Fibroblast of peridontal ligament (primary cell): ENCODE measurements around the gene ACTN1.
A peak's percentile ranks its signal among the peaks of the same experiment; 100 is the strongest.

Source experiments
- DNase-seq: peaks from one replicate; pipeline ENCODE4 v3.0.0-alpha.2; 2010; ENCODE audit errors: extremely low read depth

ACTN1 gene

DNA sequence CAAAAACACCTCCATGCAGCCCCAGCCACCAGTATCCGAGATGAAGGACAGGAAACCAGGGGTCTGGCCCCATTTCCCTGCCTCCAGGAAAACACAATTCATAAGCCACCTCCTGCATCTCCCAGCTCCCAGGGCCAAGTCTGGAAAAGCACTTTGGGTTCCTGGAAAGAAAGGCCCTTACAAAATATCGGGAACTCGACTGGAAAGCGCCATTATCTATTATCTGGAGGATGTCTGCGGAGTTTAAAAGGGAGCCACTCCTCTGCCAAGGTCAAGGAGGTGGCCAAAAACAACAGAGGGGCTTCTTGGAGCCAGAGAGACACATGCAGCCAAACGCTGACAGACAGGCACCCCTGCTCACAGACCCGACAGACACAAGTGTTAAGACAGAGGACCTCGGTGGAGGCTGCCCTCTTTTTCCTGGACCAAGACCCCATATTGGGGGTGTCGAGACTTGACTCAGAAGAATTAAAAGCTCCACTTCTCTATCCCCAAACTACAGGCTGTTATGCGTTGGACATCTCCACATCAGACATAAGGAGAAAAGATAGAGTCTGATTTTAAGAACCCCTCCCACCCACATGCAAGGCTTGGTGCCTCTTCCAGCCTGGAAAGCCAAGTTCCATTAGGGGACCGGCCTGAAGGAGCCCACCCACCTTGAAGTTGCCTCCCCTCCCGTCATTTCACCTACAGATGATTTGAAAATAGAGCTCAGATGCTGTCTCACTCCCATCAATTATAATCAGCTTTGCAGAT is 9.6 kb downstream of the ACTN1 start:
- DNase-seq: no peak

DNA sequence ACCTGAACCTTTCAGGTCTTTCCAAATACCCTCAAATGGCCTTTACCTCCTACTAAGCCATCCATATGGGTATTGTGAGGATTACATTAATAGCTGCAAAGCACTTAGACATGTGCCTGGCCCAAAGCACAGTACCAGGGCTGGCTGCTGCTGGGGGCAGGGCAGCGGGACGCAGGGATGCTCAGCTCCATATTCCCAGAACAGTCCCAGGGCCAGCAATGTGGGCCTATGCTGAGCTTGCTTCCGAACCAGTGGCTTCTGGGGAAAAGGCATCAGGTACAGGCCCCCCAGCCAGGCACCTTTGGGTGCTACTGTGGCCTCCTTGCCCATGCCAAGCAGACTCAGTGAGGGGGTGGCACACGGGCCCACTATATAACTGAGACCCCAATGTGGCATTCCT is 10.4 kb downstream of the ACTN1 start:
- no peak for DNase-seq

DNA sequence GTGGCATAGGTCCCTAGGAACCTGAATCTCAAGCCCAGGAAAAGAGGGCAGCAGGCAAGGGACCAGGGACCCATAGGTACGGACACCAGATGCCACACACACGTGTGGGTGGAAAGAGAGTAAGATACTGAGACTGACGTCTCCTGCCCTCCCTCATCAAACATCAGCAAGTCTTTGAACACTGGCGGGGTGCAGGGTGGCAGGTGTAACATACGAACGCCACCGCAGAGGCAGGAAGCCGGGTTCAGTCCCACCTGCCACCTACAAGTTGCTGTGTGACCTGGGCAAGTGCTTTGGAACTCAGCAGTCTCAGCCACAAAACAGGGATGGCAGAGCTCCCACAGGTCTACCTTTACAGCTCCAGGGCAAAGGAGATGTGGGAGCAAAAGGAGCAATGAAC is 11.1 kb downstream of the ACTN1 start:
- no peak for DNase-seq

DNA sequence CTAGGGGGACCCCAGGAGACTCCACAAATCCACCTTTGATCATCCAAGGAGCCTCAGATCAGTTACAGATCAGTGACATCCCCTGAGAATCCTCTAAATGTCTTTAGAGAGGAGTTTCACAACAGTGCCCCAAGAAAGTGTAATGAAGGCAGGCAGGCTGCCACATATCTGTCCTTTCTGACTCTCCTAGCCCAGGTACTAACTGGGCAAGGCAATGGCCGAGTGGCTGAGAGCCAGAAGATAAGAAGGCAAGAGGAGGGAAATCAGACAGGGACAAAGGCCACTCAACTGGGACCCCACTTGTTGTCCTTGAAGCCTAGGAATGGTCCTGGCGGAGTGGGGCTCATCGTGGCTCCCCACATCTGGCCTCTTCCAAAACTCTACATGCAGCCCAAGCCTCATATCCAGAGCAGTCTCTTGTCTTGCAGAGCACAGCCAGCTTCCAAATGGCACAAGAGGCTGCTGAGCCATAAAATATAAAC is 11.6 kb downstream of the ACTN1 start:
- no peak for DNase-seq

DNA sequence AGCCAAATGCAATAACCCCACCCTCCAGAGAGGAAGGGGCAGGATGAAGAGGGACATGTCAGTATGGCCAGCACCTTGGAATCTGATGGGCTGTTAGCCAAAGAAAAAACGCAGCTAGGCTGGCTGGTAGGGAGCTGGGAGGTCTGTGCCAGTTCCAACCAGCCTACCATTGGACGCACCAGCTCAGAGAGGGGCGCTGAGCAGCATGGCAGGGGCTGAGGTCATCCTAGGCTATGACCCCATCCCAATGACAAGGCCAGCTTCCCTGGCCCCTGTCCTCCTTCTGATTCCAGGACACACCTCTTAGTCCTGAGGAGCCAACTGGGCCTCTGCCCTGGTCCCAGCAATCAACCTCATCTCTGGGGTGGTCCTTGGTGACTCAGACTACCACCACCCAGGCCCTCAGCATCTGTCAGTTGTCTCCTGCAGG is 12.2 kb downstream of the ACTN1 start:
- no peak for DNase-seq

DNA sequence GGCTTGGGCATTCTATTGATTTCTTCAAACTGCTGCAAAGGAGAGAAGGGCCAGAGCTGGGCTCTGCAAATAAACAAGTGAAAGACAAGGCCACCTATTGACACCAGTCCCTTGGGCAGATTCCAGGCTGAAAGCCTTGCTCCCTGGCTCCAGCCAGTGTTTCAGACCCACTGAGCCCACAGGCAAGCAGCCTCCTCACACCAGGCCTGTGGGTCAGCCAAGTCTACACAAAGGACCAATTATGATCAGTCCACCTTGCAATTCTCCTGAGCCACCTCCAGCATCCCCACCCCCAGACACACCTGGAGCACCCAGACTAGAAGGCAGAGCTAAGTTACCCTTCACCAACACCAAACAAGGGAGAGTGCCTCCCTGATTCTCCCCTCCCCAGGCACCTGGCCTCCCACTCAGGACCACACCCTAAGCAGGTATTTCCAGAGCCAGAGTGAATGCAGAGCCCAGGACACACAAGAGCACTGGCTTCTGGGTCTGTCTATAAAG is 13.8 kb downstream of the ACTN1 start:
- no peak for DNase-seq

DNA sequence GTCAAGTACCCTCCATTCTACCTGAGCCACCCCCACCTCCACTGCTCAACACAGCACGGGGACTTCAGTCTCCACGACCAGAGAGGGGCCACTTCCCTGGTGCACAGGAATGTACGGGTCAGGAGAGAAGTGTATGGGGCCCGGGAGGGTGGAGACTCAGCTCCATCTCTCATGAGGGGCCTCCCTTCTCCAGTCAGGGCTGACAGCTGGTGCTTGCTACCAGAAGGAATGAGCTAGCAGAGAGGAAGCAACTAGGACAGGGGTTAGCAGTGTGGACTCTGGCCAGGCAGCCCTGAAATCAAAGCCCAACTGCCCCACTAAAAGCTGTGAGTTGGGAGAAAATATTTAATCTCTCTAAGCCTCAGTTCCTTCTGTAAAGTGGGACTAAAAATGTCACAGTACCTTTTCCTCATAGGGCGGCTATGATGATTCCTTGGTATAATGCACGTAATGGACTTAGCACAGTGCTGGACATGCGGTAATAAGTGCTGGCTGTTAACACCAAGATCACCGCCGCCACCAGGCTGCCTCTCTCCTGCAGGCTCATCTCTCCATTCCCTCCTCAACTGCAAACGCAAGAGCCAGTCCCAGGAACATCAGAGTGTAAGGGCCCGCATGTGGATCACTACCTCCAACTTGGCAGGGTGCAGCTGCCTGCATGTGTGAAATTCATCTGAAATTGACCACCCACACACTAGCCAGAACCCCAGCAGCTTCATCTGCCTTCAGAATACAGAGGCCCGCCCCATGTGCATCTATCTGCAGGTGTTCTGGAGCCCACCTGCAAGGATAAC is 14.6 kb downstream of the ACTN1 start:
- no peak for DNase-seq

DNA sequence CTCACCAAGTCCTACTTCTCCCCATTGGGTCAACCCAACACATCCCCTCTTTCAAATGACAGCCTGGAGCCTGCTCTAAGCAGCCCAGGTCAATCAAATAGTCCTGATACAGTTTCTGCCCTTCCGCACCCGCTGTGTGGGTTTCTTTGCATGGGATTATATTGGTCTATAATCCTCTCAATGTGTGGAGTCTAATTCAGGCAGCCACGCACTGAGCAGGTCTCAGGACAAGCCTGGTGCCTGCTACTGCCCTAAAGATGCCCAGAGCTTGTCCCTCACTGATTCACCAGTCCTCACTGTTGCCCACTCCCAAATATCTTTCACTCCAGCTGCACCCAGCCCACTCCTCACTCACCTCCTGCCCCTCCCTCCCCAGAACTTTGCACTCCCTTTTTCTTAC is 16.4 kb downstream of the ACTN1 start:
- no peak for DNase-seq

DNA sequence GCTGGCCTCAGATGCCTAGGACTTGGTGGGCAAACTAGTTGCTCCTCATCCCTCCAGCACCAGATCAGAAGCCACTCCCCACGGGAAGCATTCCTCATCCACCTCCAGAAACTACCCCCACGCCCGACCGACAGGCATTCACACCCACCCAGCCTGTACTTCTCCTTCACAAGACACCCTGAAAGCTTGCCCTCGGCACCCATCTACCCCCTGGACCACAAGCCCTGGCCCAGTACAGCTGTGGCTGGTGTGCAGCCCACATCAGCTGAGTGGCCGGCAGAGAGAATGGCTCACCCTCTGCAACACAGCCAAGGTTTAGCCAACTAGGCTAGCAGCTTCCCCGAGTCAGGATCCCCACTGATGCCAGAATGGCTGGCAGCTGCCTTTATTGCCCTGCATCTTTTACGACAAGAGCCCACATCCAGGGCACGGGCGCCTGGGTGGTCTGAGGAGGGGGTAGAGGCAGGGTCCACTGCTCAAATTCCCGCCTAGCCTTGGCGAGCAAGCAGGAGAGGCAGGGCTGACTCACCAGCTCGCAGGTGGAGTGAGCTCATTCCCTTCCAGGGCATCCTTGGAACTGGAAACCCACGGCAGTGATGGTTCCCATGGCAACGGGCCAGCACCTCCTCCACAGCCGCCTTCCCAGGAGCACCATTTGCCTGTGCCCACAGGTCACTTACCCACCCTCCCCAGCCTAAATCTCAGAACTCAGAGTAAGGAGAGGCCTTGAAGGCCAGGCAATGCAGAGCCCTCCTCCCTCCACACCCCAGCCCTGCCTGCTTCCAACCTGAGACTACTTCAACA is 17.1 kb downstream of the ACTN1 start:
- no peak for DNase-seq

DNA sequence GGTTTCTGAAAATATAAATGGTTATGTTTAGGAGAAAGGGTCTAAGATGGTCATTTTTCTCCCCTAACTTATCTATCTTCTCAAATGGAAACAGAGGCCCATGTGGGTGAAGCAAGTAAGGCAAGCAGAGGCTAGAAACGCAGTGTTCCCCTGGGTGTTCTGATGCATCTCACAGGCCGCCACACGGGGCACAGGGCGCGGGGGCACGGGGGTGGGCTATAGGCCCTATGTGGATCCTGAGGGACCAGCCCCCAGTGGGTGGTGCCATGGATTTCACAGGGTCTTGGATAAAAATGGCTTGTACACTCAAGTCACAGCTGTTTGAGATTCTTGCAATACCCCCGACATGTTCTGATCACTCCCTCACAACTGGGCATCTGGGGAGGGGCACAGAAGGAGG is 17.7 kb downstream of the ACTN1 start:
- no peak for DNase-seq

DNA sequence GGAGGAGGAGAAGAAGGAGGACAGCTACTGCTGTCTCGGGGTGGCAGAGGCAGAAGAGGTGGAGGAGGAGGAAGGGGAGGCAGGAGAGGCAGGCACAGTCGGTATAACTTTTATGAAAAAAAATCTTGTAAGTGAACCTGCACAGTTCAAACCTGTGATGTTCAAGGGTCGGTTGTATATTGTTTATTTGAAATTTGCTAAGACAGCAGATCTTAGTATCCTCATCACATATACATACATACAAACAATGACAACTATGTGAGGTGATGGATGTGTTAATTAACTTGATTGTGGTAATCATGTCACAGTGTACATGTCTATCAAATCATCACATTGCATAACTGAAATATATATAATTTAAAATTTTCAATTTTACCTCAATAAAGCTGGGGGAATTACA is 19.0 kb downstream of the ACTN1 start:
- DNase-seq: no peak

DNA sequence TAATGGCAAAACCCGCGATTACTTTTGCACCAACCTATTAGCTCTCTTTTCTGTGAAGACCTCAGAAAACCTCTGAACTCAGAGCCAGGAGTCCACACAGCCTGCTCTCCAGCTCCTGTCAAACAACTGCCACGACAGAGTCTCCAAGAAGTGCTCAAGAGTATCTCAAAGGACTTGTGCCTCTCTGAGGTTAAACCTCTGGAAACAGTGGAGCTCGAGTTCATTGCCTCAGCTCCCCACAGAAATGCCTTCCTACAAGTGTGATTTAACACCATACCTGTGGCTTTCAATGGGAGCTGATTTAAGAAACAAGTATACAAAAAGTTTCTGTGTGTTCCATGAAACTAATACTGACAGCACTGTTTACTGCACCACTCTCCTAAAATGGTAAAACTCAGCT is 20.1 kb downstream of the ACTN1 start:
- DNase-seq: no peak

DNA sequence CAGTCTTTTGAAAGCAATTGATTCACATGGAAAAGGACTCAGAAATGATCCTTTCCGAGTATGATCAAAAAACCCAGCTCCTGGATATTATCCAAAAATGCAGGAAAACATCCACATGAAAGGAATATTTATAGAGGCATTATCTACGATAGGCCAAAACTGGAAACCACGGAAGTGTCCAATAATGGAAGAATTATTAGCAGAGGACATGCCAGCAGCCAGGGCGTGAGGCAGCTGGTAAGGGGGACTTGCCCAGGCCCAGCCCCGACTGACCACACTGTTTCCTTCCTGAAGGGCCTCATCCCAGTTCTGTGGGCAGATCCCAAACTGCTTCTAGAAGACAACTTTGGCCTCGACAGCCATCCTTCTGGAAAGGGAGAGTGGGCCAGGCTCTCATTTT is 20.5 kb downstream of the ACTN1 start:
- no peak for DNase-seq

DNA sequence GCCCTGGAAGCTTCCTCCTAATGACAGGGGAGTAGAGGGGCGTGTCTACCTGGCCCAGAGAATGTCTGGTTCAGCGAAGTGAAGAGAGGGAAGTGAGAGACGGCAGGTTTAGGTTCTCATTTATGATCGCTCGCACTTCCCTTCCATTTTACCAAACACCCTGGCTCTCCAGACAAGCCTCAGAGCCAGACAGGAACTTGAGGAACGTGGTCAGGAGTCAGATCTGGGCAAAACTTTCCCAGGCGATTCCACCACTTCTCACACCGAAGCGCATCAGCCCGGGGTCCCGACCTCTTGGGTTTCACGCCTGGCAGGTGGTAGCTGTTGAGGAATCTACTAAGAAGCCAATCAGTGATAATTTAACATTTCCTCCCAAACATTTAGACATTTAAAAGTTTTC is 21.3 kb downstream of the ACTN1 start:
- no peak for DNase-seq

DNA sequence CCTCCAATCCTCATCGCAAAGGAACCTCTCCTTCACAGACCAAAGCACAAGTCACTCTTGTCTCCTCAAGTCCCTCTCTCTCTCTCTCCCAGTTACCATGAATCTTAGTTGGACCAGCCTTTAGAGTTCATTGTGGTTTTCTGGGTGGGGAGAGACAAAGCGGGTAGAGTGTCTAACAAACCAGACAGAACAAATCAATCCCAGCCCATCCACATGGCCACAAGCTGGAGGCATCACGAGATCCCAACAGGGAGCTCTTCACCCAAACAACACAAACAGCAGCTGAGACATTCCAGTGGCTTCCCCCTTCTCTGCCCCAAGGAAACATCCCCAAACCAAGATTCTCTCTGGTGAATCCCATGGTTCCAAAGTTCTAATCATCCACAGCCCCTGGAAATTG is 22.4 kb downstream of the ACTN1 start:
- DNase-seq: peak; percentile 96

DNA sequence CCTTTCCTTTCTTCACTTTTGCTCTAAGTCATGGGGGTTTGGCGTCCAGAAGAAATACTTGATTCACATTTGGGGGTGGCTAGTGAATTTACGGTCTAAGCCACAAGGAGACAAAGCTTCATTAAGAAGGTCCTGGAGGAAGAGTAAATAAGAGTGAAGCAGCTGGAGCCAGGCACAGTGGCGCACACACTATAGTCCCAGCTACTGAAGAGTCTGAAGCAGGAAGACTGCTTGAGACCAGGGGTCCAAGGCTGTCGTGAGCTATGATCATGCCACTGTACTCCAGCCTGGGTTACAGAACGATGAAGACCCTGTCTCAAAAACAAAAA is 23.3 kb downstream of the ACTN1 start:
- DNase-seq: no peak

DNA sequence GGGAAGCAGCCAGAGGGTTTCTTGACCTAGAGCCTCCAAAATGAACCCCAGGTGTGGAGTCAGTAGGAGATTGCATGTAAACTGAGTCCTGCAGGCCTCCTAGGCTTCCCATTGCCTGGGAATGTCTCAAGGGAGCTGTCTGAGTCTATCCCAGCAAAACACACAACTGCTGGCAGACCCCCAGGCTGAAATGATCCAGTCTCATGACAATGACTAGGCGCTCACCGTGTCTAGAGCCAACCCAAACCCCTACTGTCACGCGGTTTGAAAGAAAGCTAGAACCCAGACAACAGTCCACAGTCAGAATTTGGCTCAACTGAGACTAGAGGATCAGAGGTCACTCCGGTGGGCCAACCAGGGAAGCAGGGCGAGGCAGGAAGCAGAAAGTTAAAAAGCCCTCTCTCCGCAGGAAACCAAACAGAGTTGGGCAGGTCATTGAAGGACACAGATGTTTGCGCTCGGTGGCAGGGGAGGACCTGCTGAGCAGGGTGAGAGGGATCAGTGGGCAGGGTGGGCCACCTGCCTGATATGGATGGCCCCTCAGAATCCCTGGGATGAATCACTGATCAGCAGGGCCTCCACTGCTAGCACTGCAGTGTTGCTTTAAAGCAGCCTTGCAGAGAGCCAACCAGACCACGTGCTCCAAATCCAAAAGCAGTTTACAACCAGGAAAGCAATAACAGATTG is 23.8 kb downstream of the ACTN1 start:
- DNase-seq: peak; percentile 62

DNA sequence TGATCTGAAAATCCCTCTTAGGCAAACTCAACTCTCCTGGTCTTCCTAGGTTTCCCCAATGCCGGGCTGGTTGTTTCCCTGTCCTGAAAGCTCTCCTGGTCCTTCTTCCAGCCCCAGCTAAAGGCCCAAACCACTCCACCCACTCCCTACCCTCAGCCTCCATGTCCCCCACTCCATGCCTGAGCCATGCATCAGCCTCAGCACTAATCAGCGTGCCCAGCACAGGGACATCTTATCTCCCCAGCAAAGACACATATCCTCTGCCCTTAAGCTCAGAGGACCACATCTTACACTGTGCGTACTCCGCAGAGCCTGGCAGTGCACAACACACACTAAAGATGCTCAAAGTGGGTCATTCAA is 25.9 kb downstream of the ACTN1 start:
- no peak for DNase-seq

DNA sequence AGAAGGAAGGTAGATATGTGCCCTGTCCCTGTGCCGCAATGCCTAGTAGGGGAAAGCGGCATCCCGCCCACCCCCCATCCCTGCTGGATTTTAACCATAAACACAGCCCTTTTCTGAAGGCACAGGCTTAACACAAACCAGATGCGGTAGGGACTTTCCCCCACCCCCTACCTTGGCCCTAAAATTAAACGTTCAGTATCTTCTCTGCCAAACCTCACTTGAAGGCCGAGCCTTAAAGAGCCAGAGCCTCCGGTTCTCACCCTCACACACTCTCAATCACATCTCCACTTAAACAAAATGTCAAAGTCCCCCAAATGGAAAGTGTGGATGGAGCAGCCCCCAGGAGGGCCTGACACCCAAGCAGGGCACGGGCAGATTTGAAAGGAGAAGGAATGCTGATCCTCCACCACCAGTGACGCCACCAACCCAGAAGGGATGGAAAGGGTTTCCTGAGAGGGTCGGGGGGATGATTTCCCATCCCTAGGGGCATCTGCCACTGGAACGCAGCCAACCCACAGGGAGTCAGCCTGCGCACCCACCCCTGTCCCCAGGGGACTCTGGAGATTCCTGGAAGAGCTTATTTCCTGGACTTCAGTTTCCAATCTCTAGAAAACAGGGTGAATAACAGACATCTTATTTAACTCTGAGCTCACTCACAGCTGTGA is 26.4 kb downstream of the ACTN1 start:
- peak; percentile 90 for DNase-seq

DNA sequence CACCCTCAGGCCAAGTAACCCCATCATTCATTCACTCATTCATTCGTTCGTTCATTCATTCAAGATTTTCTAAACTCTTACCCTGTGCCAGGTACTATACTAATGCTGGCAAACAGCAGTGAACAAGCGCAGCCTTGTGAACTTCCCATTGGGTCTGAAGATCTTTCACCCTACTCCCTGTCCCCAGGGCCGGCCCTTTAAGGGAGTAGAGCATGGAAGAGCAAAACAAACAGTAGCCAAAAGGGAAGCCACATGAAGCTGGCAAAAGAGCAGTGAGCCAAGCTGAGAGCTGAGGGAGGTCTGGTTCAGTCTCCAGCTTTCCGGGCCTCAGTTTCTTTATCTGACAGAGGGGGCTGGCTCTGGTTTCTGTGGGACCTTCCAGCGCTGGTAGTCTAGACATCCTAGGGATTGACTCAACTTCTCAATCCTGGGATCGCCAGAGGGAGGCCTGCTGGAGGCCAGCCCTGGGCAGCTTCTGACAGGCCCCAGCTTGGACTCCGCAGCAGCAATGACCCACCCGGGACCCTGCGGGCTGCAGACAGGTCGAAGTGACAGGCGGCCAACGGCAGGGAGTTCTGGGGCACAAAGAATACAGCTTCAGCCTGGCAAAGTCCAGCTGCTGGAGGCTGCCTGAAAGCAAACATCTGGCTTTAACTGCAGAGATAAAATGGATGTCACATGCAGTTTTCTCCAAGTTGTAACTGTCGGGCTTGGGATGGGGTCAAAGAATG is 27.1 kb downstream of the ACTN1 start:
- DNase-seq: no peak
